Ovary (tissue), 9 donors: ENCODE results near the gene RHCG. TPM values are rescaled to one million over a fixed set of nuclear protein-coding genes. Genes with fewer than 3 reads are reported as not detected.

Experiments used
- DNase-seq, 5 donors: peaks; one replicate each; pipeline ENCODE4 v3.0.0-alpha.2; 2019 to 2020
- H3K27ac ChIP-seq, 2 donors: fragments of 200-600 bp; one replicate each; pipeline versions ENCODE4 v1.5.1 to v1.8.0; 2019 to 2022
- H3K27me3 ChIP-seq: fragments of 200-600 bp; one replicate; pipeline ENCODE4 v1.8.0; 2022
- H3K36me3 ChIP-seq: fragments of 200-600 bp; sonication (generic); one replicate; pipeline ENCODE4 v1.5.1; 2019
- H3K4me1 ChIP-seq: one replicate; pipeline ENCODE4 v1.8.1; 2013; ENCODE audit warnings: mild to moderate bottlenecking, moderate library complexity; ENCODE audit not compliant: insufficient read depth
- H3K4me3 ChIP-seq: fragments of 200-600 bp; sonication (generic); one replicate; pipeline ENCODE4 v1.5.1; 2017
- H3K9me3 ChIP-seq, 2 donors: fragments of 200-600 bp in 1 of 2; sonication (generic) in 1 of 2; one replicate each; pipeline versions ENCODE4 v1.5.1 to v1.8.1; 2013 to 2019; ENCODE audit warnings: mild to moderate bottlenecking in 1 of 2, moderate library complexity in 1 of 2
- EP300 ChIP-seq: sonication (generic); formaldehyde crosslinking; IDR thresholded peaks from one replicate; pipeline ENCODE4 v1.6.1; 2017; ENCODE audit warnings: antibody characterized with exemption
- POLR2A ChIP-seq: fragments of 450-650 bp; IDR thresholded peaks from one replicate; pipeline ENCODE4 v1.6.1; 2017; ENCODE audit warnings: antibody characterized with exemption, mild to moderate bottlenecking, moderate library complexity
- WGBS, 3 donors: extraction: QIAGEN DNeasy Blood & Tissue Kit in 1 of 3; methylation state at CpG; one replicate each; pipeline versions ENCODE4 v1.1.5 to v1.1.7; 2013 to 2017; 5-methylcytosine and 5-hydroxymethylcytosine counted together
- intact Hi-C, 4 donors: fragments of 100-400 bp; cut with DNase I; formaldehyde crosslinking; loops; one replicate each; pipeline versions ENCODE4 v1.11.0 to v1.15.1; 2022 to 2023
- polyA plus RNA-seq, 2 donors: library from polyadenylated mRNA; stranded (reverse); fragments of 200-250 nt in 1 of 2; fragments of 350-450 nt in 1 of 2; fragmentation: Illumina TruSeq in 1 of 2; extraction: RNeasy Lipid Tissue Mini Kit (QIAGEN cat#74804) in 1 of 2; gene quantifications; one replicate each; pipeline ENCODE4 v1.2.3, GENCODE V29; 2013 to 2014
- total RNA-seq, 7 donors: library from RNA; depleted of rRNA in 2 of 7; stranded (reverse); fragments of >200 nt in 2 of 7; fragmentation: NEBNext Ultra II Directional in 3 of 7; extraction: Animal tissue kit (Norgen Biotek cat#: 25700) in 3 of 7; gene quantifications; one replicate each; pipeline versions ENCODE4 v1.1.0 to v1.2.4, GENCODE V29; 2016 to 2023
- TF ChIP-seq, protein P1 (sequence below), 3 donors: fragments of 450-650 bp in 2 of 3; fragments of 200-600 bp in 1 of 3; IDR thresholded peaks; one replicate each; pipeline versions ENCODE4 v1.5.1 to v1.8.0; 2016 to 2022; ENCODE audit warnings: antibody characterized with exemption in 3 of 3, mild to moderate bottlenecking in 1 of 3
- donor health status: DM: no; HTN: no; CAD: no; lungs with moderate emphysema.
- donor health status: DM: no; HTN: no; CAD: no.
- donor health status: Bipolar disorder and iron deficiency.
- donor health status: DM: yes; HTN: yes; CAD: no.
- donor health status: DM: no; HTN: no; CAD: no.
- donor health status: DM: yes; HTN: yes; CAD: no.

Gene RHCG
- total and polyA plus RNA-seq, 9 donors = 0.23 to 0.67 TPM; not detected in 7

DNA sequence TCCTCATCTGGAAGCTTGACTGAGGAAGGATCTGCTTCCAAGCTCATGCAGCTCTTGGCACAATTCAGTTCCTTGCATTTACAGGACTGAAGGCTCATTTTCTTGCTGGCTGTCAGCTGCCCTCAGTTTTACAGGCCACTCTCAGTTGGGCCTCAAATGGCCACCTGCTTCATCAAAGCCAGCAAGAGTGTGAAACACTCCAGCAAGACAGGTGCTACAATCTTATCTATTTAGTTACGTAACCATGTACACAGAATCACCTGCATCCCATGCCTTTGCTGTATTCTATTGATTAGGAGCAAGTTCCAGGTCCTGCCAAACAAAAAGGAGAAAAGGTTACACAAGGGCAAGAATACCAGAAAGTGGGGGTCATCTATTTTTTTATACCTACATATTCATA lies 40.8 kb downstream of the RHCG start:
- DNase-seq = no peak
- Histone ChIP-seq H3K27ac (no peak overlapping the region), H3K4me1 (no peaks in the 10 kb centered on the region), H3K27me3 (no peaks in the 10 kb centered on the region), H3K4me3 (no peak overlapping the region), H3K36me3 (no peaks in the 10 kb centered on the region), H3K9me3 (no peaks in the 10 kb centered on the region)
- WGBS, 3 donors = 76 to 91% (median 90%) methylated on average over 1 of the region's 1 CpG
- TF ChIP-seq POLR2A (no peak), EP300 (no peak)
- TF ChIP-seq, protein P1, sequence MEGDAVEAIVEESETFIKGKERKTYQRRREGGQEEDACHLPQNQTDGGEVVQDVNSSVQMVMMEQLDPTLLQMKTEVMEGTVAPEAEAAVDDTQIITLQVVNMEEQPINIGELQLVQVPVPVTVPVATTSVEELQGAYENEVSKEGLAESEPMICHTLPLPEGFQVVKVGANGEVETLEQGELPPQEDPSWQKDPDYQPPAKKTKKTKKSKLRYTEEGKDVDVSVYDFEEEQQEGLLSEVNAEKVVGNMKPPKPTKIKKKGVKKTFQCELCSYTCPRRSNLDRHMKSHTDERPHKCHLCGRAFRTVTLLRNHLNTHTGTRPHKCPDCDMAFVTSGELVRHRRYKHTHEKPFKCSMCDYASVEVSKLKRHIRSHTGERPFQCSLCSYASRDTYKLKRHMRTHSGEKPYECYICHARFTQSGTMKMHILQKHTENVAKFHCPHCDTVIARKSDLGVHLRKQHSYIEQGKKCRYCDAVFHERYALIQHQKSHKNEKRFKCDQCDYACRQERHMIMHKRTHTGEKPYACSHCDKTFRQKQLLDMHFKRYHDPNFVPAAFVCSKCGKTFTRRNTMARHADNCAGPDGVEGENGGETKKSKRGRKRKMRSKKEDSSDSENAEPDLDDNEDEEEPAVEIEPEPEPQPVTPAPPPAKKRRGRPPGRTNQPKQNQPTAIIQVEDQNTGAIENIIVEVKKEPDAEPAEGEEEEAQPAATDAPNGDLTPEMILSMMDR (IDR thresholded peaks at IDR 0.05) = no peak
- intact Hi-C loops = no loop called here

DNA sequence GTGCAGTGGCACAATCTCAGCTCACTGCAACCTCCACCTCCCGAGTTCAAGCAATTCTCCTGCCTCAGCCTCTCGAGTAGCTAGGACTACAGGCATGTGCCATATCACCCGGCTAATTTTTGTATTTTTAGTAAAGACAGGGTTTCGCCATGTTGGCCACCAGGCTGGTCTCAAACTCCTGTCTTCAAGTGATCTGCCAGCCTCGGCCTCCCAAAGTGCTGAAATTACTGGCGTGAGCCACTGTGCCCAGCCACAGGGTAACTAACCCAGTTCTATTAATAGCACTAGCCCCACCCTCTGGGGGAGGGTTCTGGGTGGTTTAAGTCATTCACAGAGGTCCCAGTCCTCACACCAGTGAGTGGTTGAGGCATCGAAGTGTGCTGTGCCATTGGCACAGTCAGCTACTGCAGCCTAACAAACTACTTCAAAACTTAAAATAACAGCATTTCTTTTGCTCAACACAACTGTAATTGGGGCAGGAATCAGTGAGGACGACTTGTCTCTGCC lies 44.0 kb downstream of the RHCG start:
- intact Hi-C loops = no loop called here
- Histone ChIP-seq H3K36me3 (no peaks in the 10 kb centered on the region), H3K27ac (no peak overlapping the region), H3K9me3 (no peaks in the 10 kb centered on the region), H3K27me3 (no peaks in the 10 kb centered on the region), H3K4me1 (no peaks in the 10 kb centered on the region), H3K4me3 (no peak overlapping the region)
- no peak for DNase-seq
- WGBS, 3 donors = 71 to 77% (median 71%) methylated on average over 8 of the region's 8 CpGs
- TF ChIP-seq POLR2A = no peak
- TF ChIP-seq EP300 = no peak

DNA sequence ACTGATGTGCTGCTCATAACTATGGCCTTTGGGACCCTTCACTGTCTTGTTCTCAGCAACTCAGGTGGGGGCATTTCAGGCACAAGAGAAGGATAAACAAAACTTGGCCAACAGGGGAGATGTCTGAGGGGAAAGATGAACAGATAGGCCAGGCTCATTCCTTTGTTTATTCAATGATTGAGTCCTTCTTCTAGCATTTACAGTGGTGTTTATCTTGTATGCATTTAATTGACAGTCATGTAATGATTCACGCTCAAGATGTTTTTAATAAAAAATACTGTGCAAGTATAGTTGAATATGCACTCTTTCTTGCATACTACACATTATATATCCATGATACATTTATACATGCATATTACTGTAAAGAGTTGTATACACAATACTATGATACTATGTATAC lies 44.5 kb downstream of the RHCG start:
- Histone ChIP-seq H3K4me3 (no peak overlapping the region), H3K36me3 (no peaks in the 10 kb centered on the region)

DNA sequence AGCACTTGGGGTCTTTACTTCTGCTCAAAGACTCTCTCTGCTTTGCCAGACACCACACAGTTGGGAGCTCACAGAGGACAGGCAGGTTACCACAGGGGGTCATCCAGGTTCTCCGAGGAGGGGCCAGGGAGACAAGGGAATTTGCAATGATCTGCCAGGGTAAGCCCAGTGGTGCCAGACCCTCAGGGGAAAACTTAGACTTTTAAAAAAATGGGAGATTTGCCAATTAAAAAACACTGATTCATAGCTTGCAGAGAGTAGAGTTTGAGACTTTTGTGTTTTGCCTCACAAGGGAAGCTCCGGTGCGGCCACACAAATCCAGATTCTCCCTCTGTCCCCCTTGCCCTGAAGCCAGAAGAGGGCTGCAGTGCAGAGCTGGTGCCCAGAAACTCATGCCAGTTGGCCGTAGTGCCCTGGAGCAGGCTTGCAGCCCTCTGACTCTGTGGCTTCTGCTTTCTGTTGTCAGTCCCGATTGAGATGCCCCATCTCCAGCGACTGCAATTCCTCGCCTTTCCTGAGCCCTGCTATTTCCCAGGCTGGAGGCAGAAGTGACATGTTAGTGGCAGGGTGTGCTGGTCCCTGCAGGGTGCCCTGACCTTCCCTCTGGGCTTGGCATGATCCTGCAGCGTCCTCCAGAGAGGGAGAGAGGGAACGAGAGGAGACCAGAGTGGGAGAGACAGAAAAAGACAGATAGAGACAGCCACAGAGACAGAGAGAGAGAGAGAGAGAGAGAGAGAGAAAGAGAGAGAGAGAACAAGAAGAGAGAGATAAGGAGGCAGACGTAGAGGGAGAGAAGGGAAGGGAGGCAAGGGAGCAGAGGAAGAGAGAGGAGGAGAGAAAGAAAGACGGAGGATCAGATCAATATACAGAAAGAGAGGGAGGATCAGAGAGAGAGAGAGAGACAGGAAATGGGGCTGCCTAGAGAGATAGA lies 46.0 kb downstream of the RHCG start:
- Histone ChIP-seq H3K4me3 (no peak overlapping the region), H3K36me3 (no peaks in the 10 kb centered on the region), H3K4me1 (no peaks in the 10 kb centered on the region), H3K9me3 (no peaks in the 10 kb centered on the region), H3K27ac (no peak overlapping the region), H3K27me3 (no peaks in the 10 kb centered on the region)
- intact Hi-C loops = no loop called here
- TF ChIP-seq, protein P1 (IDR thresholded peaks at IDR 0.05) = no peak
- no peak for TF ChIP-seq POLR2A
- TF ChIP-seq EP300 = no peak
- no peak for DNase-seq
- 19 to 22% (median 20%) methylated on average over 11 of the region's 11 CpGs for WGBS, 3 donors

More for the DNA sequence above, 44.5 kb downstream of the RHCG start:
- no peak overlapping the region for H3K27ac ChIP-seq
- no peaks in the 10 kb centered on the region for H3K9me3 ChIP-seq
- H3K27me3 ChIP-seq = no peaks in the 10 kb centered on the region
- intact Hi-C loops = no loop called here
- TF ChIP-seq EP300 = no peak
- no peak for TF ChIP-seq POLR2A
- TF ChIP-seq, protein P1 (IDR thresholded peaks at IDR 0.05) = no peak
- no peak for DNase-seq
- WGBS, 3 donors = 72 to 87% (median 79%) methylated on average over 1 of the region's 1 CpG
- H3K4me1 ChIP-seq = no peaks in the 10 kb centered on the region

DNA sequence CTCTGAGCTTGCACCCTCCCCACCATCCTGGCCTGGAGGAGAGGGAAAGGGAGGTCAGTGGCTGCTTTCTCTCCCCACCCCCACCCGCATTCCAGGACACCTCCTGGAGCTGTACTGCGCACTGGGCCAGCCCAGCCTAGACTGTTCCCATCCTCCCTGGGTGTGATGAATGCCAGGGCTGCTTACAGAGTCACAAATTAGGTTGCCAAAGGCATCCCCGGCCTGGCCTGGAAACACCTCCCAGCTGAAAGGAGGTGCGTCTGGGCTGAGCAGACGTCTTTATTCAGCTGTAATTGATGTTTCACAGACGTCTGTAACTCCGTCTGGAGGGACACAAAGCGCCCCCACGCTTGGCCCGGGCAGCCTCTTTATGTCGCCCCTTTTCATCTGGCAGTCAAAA lies 47.6 kb downstream of the RHCG start:
- H3K27ac ChIP-seq = no peak overlapping the region
- no peak overlapping the region for H3K4me3 ChIP-seq
- no peaks in the 10 kb centered on the region for H3K36me3 ChIP-seq
- no peaks in the 10 kb centered on the region for H3K4me1 ChIP-seq
- no peaks in the 10 kb centered on the region for H3K27me3 ChIP-seq
- WGBS, 3 donors = 1 to 7% (median 2%) methylated on average over 11 of the region's 11 CpGs
- no peaks in the 10 kb centered on the region for H3K9me3 ChIP-seq
- intact Hi-C loops = no loop called here
- DNase-seq = no peak
- TF ChIP-seq, protein P1 (IDR thresholded peaks at IDR 0.05) = no peak
- TF ChIP-seq POLR2A (no peak), EP300 (no peak)
